Liver (tissue), 9 donors: Measurements from ENCODE around the gene SSBP2. TPM values are rescaled to one million over a fixed set of nuclear protein-coding genes. Genes with fewer than 3 reads are reported as not detected.

ENCODE experiments used
- DNase-seq: peaks from one replicate; pipeline ENCODE4 v3.0.0-alpha.2; 2017; ENCODE audit warnings: low spot score
- H3K27ac ChIP-seq, 2 donors: one replicate each; pipeline ENCODE4 v1.7.0; 2013; ENCODE audit warnings: inconsistent platforms in 2 of 2, low read length in 2 of 2, control low read depth in 1 of 2, low read depth in 1 of 2, mild to moderate bottlenecking in 1 of 2
- H3K27me3 ChIP-seq, 4 donors: one replicate each; pipeline versions ENCODE4 v1.6.1 to v1.7.0; 2013; ENCODE audit warnings: low read length in 3 of 4, inconsistent platforms in 1 of 4, mild to moderate bottlenecking in 1 of 4, moderate library complexity in 1 of 4; ENCODE audit not compliant: control insufficient read depth in 4 of 4, insufficient read depth in 4 of 4
- H3K36me3 ChIP-seq, 4 donors: one replicate each; pipeline versions ENCODE4 v1.6.1 to v1.7.0; 2013; ENCODE audit warnings: low read length in 3 of 4, mild to moderate bottlenecking in 3 of 4, low read depth in 1 of 4, moderate library complexity in 1 of 4; ENCODE audit not compliant: control insufficient read depth in 4 of 4, insufficient read depth in 3 of 4
- H3K4me1 ChIP-seq, 4 donors: one replicate each; pipeline versions ENCODE4 v1.6.1 to v1.7.0; 2013; ENCODE audit warnings: low read length in 3 of 4, mild to moderate bottlenecking in 3 of 4, moderate library complexity in 1 of 4; ENCODE audit not compliant: control insufficient read depth in 4 of 4, insufficient read depth in 4 of 4
- H3K4me3 ChIP-seq, 3 donors: one replicate each; pipeline versions ENCODE4 v1.6.1 to v1.7.0; 2013; ENCODE audit warnings: low read length in 3 of 3, control low read depth in 1 of 3, low read depth in 1 of 3, mild to moderate bottlenecking in 1 of 3
- H3K9ac ChIP-seq, 2 donors: one replicate each; pipeline ENCODE4 v1.7.0; 2013; ENCODE audit warnings: low read length in 2 of 2, mild to moderate bottlenecking in 2 of 2, moderate library complexity in 2 of 2, control low read depth in 1 of 2, low read depth in 1 of 2
- H3K9me3 ChIP-seq, 4 donors: one replicate each; pipeline versions ENCODE4 v1.6.1 to v1.7.0; 2013; ENCODE audit warnings: low read length in 3 of 4; ENCODE audit not compliant: control insufficient read depth in 4 of 4
- ATF3 ChIP-seq: IDR thresholded peaks from 2 replicates; pipeline ENCODE4 v1.6.1; 2016; ENCODE audit warnings: antibody characterized with exemption
- CTCF ChIP-seq: fragments of 150-350 bp; IDR thresholded peaks from 2 replicates; pipeline ENCODE4 v1.5.1; 2017; ENCODE audit warnings: improper control_type of control experiment, low read depth, low read length; ENCODE audit not compliant: missing input control
- EGR1 ChIP-seq, 2 donors: IDR thresholded peaks; 2 replicates each; pipeline ENCODE4 v1.6.1; 2016 to 2018; ENCODE audit warnings: antibody characterized with exemption in 2 of 2, low read depth in 2 of 2
- FOXA1 ChIP-seq: IDR thresholded peaks from 2 replicates; pipeline ENCODE4 v1.6.1; 2016; ENCODE audit warnings: antibody characterized with exemption
- FOXA2 ChIP-seq: IDR thresholded peaks from 2 replicates; pipeline ENCODE4 v1.6.1; 2016; ENCODE audit warnings: antibody characterized with exemption
- GABPA ChIP-seq, 2 donors: IDR thresholded peaks in 1 of 2; conservative IDR thresholded peaks in 1 of 2; 2 replicates each; pipeline ENCODE4 v1.6.1; 2016; ENCODE audit warnings: antibody characterized with exemption in 2 of 2, mild to moderate bottlenecking in 1 of 2, moderate library complexity in 1 of 2
- HNF4A ChIP-seq, 2 donors: conservative IDR thresholded peaks; 2 replicates each; pipeline ENCODE4 v1.6.1; 2016; ENCODE audit warnings: antibody characterized with exemption in 2 of 2, mild to moderate bottlenecking in 2 of 2
- HNF4G ChIP-seq: IDR thresholded peaks from 2 replicates; pipeline ENCODE4 v1.6.1; 2016; ENCODE audit warnings: antibody characterized with exemption
- JUND ChIP-seq, 2 donors: IDR thresholded peaks; 2 replicates each; pipeline ENCODE4 v1.6.1; 2016; ENCODE audit warnings: antibody characterized with exemption in 2 of 2
- MAX ChIP-seq: IDR thresholded peaks from 2 replicates; pipeline ENCODE4 v1.6.1; 2016; ENCODE audit warnings: antibody characterized with exemption
- NR2F2 ChIP-seq: IDR thresholded peaks from 2 replicates; pipeline ENCODE4 v1.6.1; 2016; ENCODE audit warnings: antibody characterized with exemption
- RAD21 ChIP-seq, 2 donors: IDR thresholded peaks; 2 replicates each; pipeline ENCODE4 v1.6.1; 2016; ENCODE audit warnings: antibody characterized with exemption in 2 of 2, mild to moderate bottlenecking in 2 of 2
- REST ChIP-seq: IDR thresholded peaks from 2 replicates; pipeline ENCODE4 v1.6.1; 2016; ENCODE audit warnings: antibody characterized with exemption, mild to moderate bottlenecking
- RXRA ChIP-seq, 2 donors: IDR thresholded peaks; 2 replicates each; pipeline ENCODE4 v1.6.1; 2017 to 2018; ENCODE audit warnings: antibody characterized with exemption in 2 of 2, mild to moderate bottlenecking in 1 of 2
- SP1 ChIP-seq: IDR thresholded peaks from 2 replicates; pipeline ENCODE4 v1.6.1; 2018; ENCODE audit warnings: antibody characterized with exemption, mild to moderate bottlenecking
- TAF1 ChIP-seq: conservative IDR thresholded peaks from 2 replicates; pipeline ENCODE4 v1.6.1; 2016; ENCODE audit warnings: antibody characterized with exemption, mild to moderate bottlenecking
- YY1 ChIP-seq: IDR thresholded peaks from 2 replicates; pipeline ENCODE4 v1.6.1; 2016; ENCODE audit warnings: antibody characterized with exemption, mild to moderate bottlenecking
- ZBTB33 ChIP-seq: IDR thresholded peaks from 2 replicates; pipeline ENCODE4 v1.6.1; 2016; ENCODE audit warnings: antibody characterized with exemption
- WGBS: extraction: QIAGEN DNeasy Blood & Tissue Kit; methylation state at CpG from one replicate; pipeline ENCODE4 v1.1.7; 2013; 5-methylcytosine and 5-hydroxymethylcytosine counted together
- polyA plus RNA-seq, 2 donors: library from polyadenylated mRNA; stranded (reverse) in 1 of 2; unstranded in 1 of 2; fragments of 200-250 nt in 1 of 2; fragments of >200 nt in 1 of 2; fragmentation: Nextera tagmentation in 1 of 2; extraction: Ambion mirVana in 1 of 2; gene quantifications; one replicate each; pipeline versions ENCODE4 v1.2.1 to v1.2.3, GENCODE V29; 2013 to 2015
- total RNA-seq, 2 donors: library from RNA; depleted of rRNA; stranded (reverse); fragments of >200 nt; gene quantifications; one replicate each; pipeline ENCODE4 v1.2.3, GENCODE V29; 2014
- donor health status: healthy.
- donor health status: healthy.
- donor health status: healthy.
- donor health status: healthy.
- donor health status: healthy.

SSBP2 gene
- total and polyA plus RNA-seq, 4 donors: 2.2 to 10.1 (median 4.1) TPM

- H3K36me3 ChIP-seq: no peaks in the 10 kb centered on the region
- no peak overlapping the region for H3K9ac ChIP-seq
- DNase-seq: no peak
- H3K27ac ChIP-seq: no peak overlapping the region
- WGBS: 92% methylated on average over 4 of the region's 4 CpGs
- H3K27me3 ChIP-seq: no peaks in the 10 kb centered on the region
- TF ChIP-seq SP1 (no peak), NR2F2 (no peak), ATF3 (no peak), MAX (no peak), HNF4A (conservative IDR thresholded peaks at IDR 0.05) (no peak), TAF1 (no peak), ZBTB33 (no peak), FOXA2 (no peak), JUND (IDR thresholded peaks at IDR 0.05) (no peak), FOXA1 (no peak), GABPA (IDR thresholded peaks at IDR 0.05 in 1 of 2, conservative IDR thresholded peaks at IDR 0.05 in 1 of 2) (no peak), RAD21 (IDR thresholded peaks at IDR 0.05) (no peak), YY1 (no peak), HNF4G (no peak), REST (no peak), EGR1 (IDR thresholded peaks at IDR 0.05; ENCODE audit: low read depth in 2 of 2) (no peak), RXRA (IDR thresholded peaks at IDR 0.05) (no peak)
- no peaks in the 10 kb centered on the region for H3K9me3 ChIP-seq
- H3K4me3 ChIP-seq: no peak overlapping the region
- peaks cover 0 to 2% (median 0%) of the 10 kb centered on the region in 4 donors for H3K4me1 ChIP-seq
These were observed 33.0 kb downstream of the SSBP2 start for GRCh38 chr5:81717860-81718259.

GRCh38 chr5:81717226-81717625 lies 33.7 kb downstream of the SSBP2 start:
- 98% methylated on average over 1 of the region's 1 CpG for WGBS
- Histone ChIP-seq H3K9ac (no peak overlapping the region), H3K36me3 (no peaks in the 10 kb centered on the region), H3K27me3 (no peaks in the 10 kb centered on the region), H3K27ac (no peak overlapping the region), H3K4me3 (no peak overlapping the region), H3K9me3 (no peaks in the 10 kb centered on the region), H3K4me1 (peaks cover 0 to 2% (median 0%) of the 10 kb centered on the region in 4 donors)
- DNase-seq: no peak
- TF ChIP-seq ATF3 (no peak), YY1 (no peak), JUND (IDR thresholded peaks at IDR 0.05) (no peak), EGR1 (IDR thresholded peaks at IDR 0.05; ENCODE audit: low read depth in 2 of 2) (no peak), FOXA2 (no peak), ZBTB33 (no peak), NR2F2 (no peak), CTCF (no peak), REST (no peak), RAD21 (IDR thresholded peaks at IDR 0.05) (no peak), GABPA (IDR thresholded peaks at IDR 0.05 in 1 of 2, conservative IDR thresholded peaks at IDR 0.05 in 1 of 2) (no peak), HNF4A (conservative IDR thresholded peaks at IDR 0.05) (no peak), SP1 (no peak)
